A204.1 (cell line): ENCODE results near the gene SAMD4B.
A peak's percentile ranks its signal among the peaks of the same experiment; 100 is the strongest.

Experiments used
- FAIRE-seq: peaks from 2 replicates; lab custom pipeline; 2012; peaks lifted over from hg19 to GRCh38; lab: Jason Lieb, UNC

SAMD4B gene

GRCh38 chr19:39427707-39428106 lies 85.5 kb downstream of the SAMD4B start:
- FAIRE-seq = no peak

- FAIRE-seq = peak; percentile 25
Measured at GRCh38 chr19:39428283-39429112, 86.3 kb downstream of the SAMD4B start.

GRCh38 chr19:39430675-39431593 lies 88.7 kb downstream of the SAMD4B start:
- FAIRE-seq = no peak

GRCh38 chr19:39432677-39433025 lies 90.4 kb downstream of the SAMD4B start:
- FAIRE-seq = no peak

- FAIRE-seq = no peak
Measured at GRCh38 chr19:39433480-39434079, 91.4 kb downstream of the SAMD4B start.

- FAIRE-seq = no peak
Measured at GRCh38 chr19:39434123-39435076, 92.2 kb downstream of the SAMD4B start.
